H1 (cell line): ENCODE data around the gene ZBTB45. TPM values are rescaled to one million over a fixed set of nuclear protein-coding genes. Genes with fewer than 3 reads are reported as not detected.

Experiments used
- CTCF ChIA-PET: fragments of 300-600 bp; sonication (Branson Sonifier 250); formaldehyde crosslinking; loops from one replicate; lab custom pipeline; 2021; ENCODE audit not compliant: partially characterized antibody; lab: Charles Lee
- POLR2A ChIA-PET: fragments of 300-600 bp; sonication (Branson Sonifier 250); formaldehyde crosslinking; loops from one replicate; lab custom pipeline; 2021; ENCODE audit warnings: inconsistent platforms; ENCODE audit not compliant: partially characterized antibody; lab: Charles Lee
- DNase-seq, 2 experiments: peaks; one replicate each; pipeline versions ENCODE4 v3.0.0 to v3.0.0-alpha.2; 2010 to 2022; ENCODE audit warnings: low spot score in 2 of 2, low read depth in 1 of 2, mixed read lengths in 1 of 2
- FAIRE-seq: peaks from 2 replicates; lab custom pipeline; 2011; peaks lifted over from hg19 to GRCh38; lab: Jason Lieb, UNC
- H2AFZ ChIP-seq: 2 replicates; pipeline ENCODE4 v1.8.1; 2012; ENCODE audit warnings: low read length, inconsistent platforms
- H2AK5ac ChIP-seq: 2 replicates; pipeline ENCODE4 v1.6.1; 2013; ENCODE audit warnings: low read depth, low read length
- H2BK120ac ChIP-seq: replicated peaks from 2 replicates; pipeline ENCODE3; 2013; ENCODE audit warnings: low read depth, low read length, inconsistent platforms
- H2BK12ac ChIP-seq: 2 replicates; pipeline ENCODE4 v1.6.1; 2013; ENCODE audit warnings: low read depth, low read length
- H2BK15ac ChIP-seq: 2 replicates; pipeline ENCODE4 v1.6.1; 2013; ENCODE audit warnings: low read length
- H2BK20ac ChIP-seq: 2 replicates; pipeline ENCODE4 v1.6.1; 2013; ENCODE audit warnings: low read length
- H2BK5ac ChIP-seq: 2 replicates; pipeline ENCODE4 v1.6.1; 2013; ENCODE audit warnings: low read depth, low read length
- H3K14ac ChIP-seq: 2 replicates; pipeline ENCODE4 v1.6.1; 2013; ENCODE audit warnings: inconsistent platforms; ENCODE audit not compliant: insufficient read length
- H3K18ac ChIP-seq: 2 replicates; pipeline ENCODE4 v1.6.1; 2013; ENCODE audit warnings: low read length; ENCODE audit errors: extremely low read depth
- H3K23ac ChIP-seq: 2 replicates; pipeline ENCODE4 v1.6.1; 2013; ENCODE audit warnings: inconsistent platforms; ENCODE audit not compliant: insufficient read length
- H3K23me2 ChIP-seq: 2 replicates; pipeline ENCODE4 v1.6.1; 2013; ENCODE audit warnings: low read depth, low read length
- H3K27ac ChIP-seq: 2 replicates; pipeline ENCODE4 v1.6.1; 2011; ENCODE audit warnings: low read depth, low read length, inconsistent platforms
- H3K27me3 ChIP-seq, 4 experiments: replicated peaks in 1 of 4; 1 replicate in 1 of 4; 2 replicates in 3 of 4; pipeline versions ENCODE4 v1.6.1 to v1.8.1; 2011 to 2013; ENCODE audit warnings: low read length in 3 of 4, mild to moderate bottlenecking in 3 of 4, inconsistent platforms in 2 of 4, mixed read lengths in 2 of 4, moderate library complexity in 1 of 4; ENCODE audit not compliant: control insufficient read depth in 3 of 4, insufficient read depth in 3 of 4; ENCODE audit errors: extremely low read depth in 1 of 4
- H3K36me3 ChIP-seq, 4 experiments: 2 replicates each; pipeline versions ENCODE4 v1.6.1 to v1.8.1; 2011 to 2013; ENCODE audit warnings: mild to moderate bottlenecking in 4 of 4, low read length in 3 of 4, moderate library complexity in 2 of 4, control low read depth in 1 of 4, inconsistent platforms in 1 of 4; ENCODE audit not compliant: insufficient read depth in 4 of 4, control insufficient read depth in 2 of 4
- H3K4ac ChIP-seq: replicated peaks from 2 replicates; pipeline ENCODE3; 2013; ENCODE audit warnings: low read length, low read depth, mixed read lengths, inconsistent platforms; ENCODE audit not compliant: insufficient read length
- H3K4me1 ChIP-seq, 4 experiments: replicated peaks in 1 of 4; 1 replicate in 1 of 4; 2 replicates in 3 of 4; pipeline versions ENCODE4 v1.6.1 to v1.8.1; 2011 to 2013; ENCODE audit warnings: low read length in 3 of 4, inconsistent platforms in 2 of 4, mixed read lengths in 1 of 4; ENCODE audit not compliant: insufficient read depth in 4 of 4, control insufficient read depth in 3 of 4
- H3K4me2 ChIP-seq, 2 experiments: 2 replicates each; pipeline versions ENCODE4 v1.6.1 to v1.8.1; 2011 to 2013; ENCODE audit warnings: low read depth in 2 of 2, low read length in 2 of 2, control low read depth in 1 of 2, inconsistent platforms in 1 of 2, mild to moderate bottlenecking in 1 of 2; ENCODE audit not compliant: insufficient read depth in 1 of 2
- H3K4me3 ChIP-seq, 4 experiments: fragments of 200-600, 300-600 bp in 1 of 4; sonication (generic), shearing (Covaris generic), sonication (Bioruptor Twin) in 1 of 4; 2 replicates each; pipeline versions ENCODE4 v1.5.1 to v1.8.1; 2011 to 2016; ENCODE audit warnings: low read length in 4 of 4, low read depth in 3 of 4, control low read depth in 2 of 4, inconsistent platforms in 2 of 4, mild to moderate bottlenecking in 2 of 4, mixed read lengths in 1 of 4, moderate library complexity in 1 of 4; ENCODE audit not compliant: insufficient read depth in 2 of 4; ENCODE audit errors: extremely low read depth in 1 of 4
- H3K56ac ChIP-seq: replicated peaks from 2 replicates; pipeline ENCODE3; 2013; ENCODE audit warnings: low read depth, mild to moderate bottlenecking, mixed read lengths, low read length, inconsistent platforms; ENCODE audit not compliant: insufficient read length
- H3K79me1 ChIP-seq: 2 replicates; pipeline ENCODE4 v1.6.1; 2013; ENCODE audit warnings: low read depth, low read length, control low read depth
- H3K79me2 ChIP-seq, 2 experiments: 2 replicates each; pipeline versions ENCODE4 v1.6.1 to v1.8.1; 2012 to 2013; ENCODE audit warnings: low read length in 2 of 2, mild to moderate bottlenecking in 2 of 2, inconsistent platforms in 1 of 2; ENCODE audit not compliant: insufficient read depth in 2 of 2, control insufficient read depth in 1 of 2
- H3K9ac ChIP-seq, 4 experiments: replicated peaks in 1 of 4; 1 replicate in 1 of 4; 2 replicates in 3 of 4; pipeline versions ENCODE4 v1.6.1 to v1.8.1; 2011 to 2013; ENCODE audit warnings: low read depth in 3 of 4, low read length in 3 of 4, control low read depth in 2 of 4, mild to moderate bottlenecking in 2 of 4, moderate library complexity in 2 of 4, inconsistent platforms in 1 of 4; ENCODE audit errors: extremely low read depth in 1 of 4
- H3K9me3 ChIP-seq, 2 experiments: 2 replicates each; pipeline versions ENCODE4 v1.6.1 to v1.8.1; 2012 to 2013; ENCODE audit warnings: mild to moderate bottlenecking in 2 of 2, moderate library complexity in 2 of 2, control low read depth in 1 of 2, inconsistent platforms in 1 of 2, low read depth in 1 of 2, low read length in 1 of 2, mixed read lengths in 1 of 2; ENCODE audit not compliant: insufficient read depth in 2 of 2
- H4K20me1 ChIP-seq, 2 experiments: replicated peaks in 1 of 2; 2 replicates each; pipeline versions ENCODE3 to v1.8.1; 2011 to 2013; ENCODE audit warnings: inconsistent platforms in 2 of 2, low read length in 2 of 2, mild to moderate bottlenecking in 1 of 2; ENCODE audit not compliant: insufficient read depth in 2 of 2, control insufficient read depth in 1 of 2
- H4K5ac ChIP-seq: 2 replicates; pipeline ENCODE4 v1.6.1; 2013; ENCODE audit warnings: low read length, low read depth, mixed read lengths, inconsistent platforms; ENCODE audit not compliant: insufficient read length
- H4K8ac ChIP-seq: 2 replicates; pipeline ENCODE4 v1.8.0; 2013; ENCODE audit warnings: mild to moderate bottlenecking, moderate library complexity, low read length, inconsistent platforms; ENCODE audit not compliant: insufficient read depth; ENCODE audit errors: extremely low read depth
- H4K91ac ChIP-seq: replicated peaks from 2 replicates; pipeline ENCODE3; 2013; ENCODE audit warnings: low read length, mixed read lengths, inconsistent platforms; ENCODE audit not compliant: insufficient read length
- KDM4A ChIP-seq: IDR thresholded peaks from one replicate; pipeline ENCODE4 v1.7.1; 2012; ENCODE audit warnings: low read depth, mild to moderate bottlenecking, moderate library complexity, low read length, inconsistent platforms; ENCODE audit not compliant: severe bottlenecking
- PHF8 ChIP-seq: fragments of 200-600 bp; sonication (generic); conservative IDR thresholded peaks from 2 replicates; pipeline ENCODE4 v1.7.1; 2012; ENCODE audit warnings: low read depth, mild to moderate bottlenecking, inconsistent platforms, low read length, moderate library complexity
- POLR2A ChIP-seq, 2 experiments: IDR thresholded peaks; 1 replicate in 1 of 2; 2 replicates in 1 of 2; pipeline ENCODE4 v1.6.1; 2011; ENCODE audit warnings: low read depth in 2 of 2, low read length in 2 of 2, mild to moderate bottlenecking in 2 of 2; ENCODE audit errors: control extremely low read depth in 1 of 2
- TAF1 ChIP-seq: IDR thresholded peaks from 2 replicates; pipeline ENCODE4 v1.6.1; 2011; ENCODE audit warnings: mild to moderate bottlenecking, low read depth, low read length
- TBP ChIP-seq: IDR thresholded peaks from 2 replicates; pipeline ENCODE4 v1.6.1; 2011; ENCODE audit warnings: low read depth, low read length, improper control_type of control experiment
- YY1 ChIP-seq: IDR thresholded peaks from 2 replicates; pipeline ENCODE4 v1.6.1; 2011; ENCODE audit warnings: low read depth, mild to moderate bottlenecking, low read length
- WGBS, 2 experiments: shearing (Covaris generic) in 1 of 2; methylation state at CpG; one replicate each; pipeline versions ENCODE4 v1.1.6 to v1.1.7; 2013 to 2015; ENCODE audit warnings: low lambda C conversion rate in 2 of 2, mixed read lengths in 2 of 2, inconsistent platforms in 1 of 2, low coverage in 1 of 2, missing lambda C conversion rate in 1 of 2; ENCODE audit not compliant: insufficient replicate concordance in 2 of 2, insufficient coverage in 1 of 2, insufficient read length in 1 of 2; ENCODE audit errors: extremely low coverage in 1 of 2, missing lambda C conversion rate in 1 of 2; 5-methylcytosine and 5-hydroxymethylcytosine counted together
- polyA plus RNA-seq, 7 experiments: library from polyadenylated mRNA; depleted of rRNA in 3 of 7; stranded (reverse) in 5 of 7; unstranded in 2 of 7; fragments of >200 nt in 5 of 7; fragments of 200-250 nt in 2 of 7; gene quantifications; 1 replicate in 5 of 7; 2 replicates in 1 of 7; 4 replicates in 1 of 7; pipeline versions ENCODE4 v1.2.1 to v1.2.3, GENCODE V29; 2011 to 2013; ENCODE audit warnings: missing spikeins in 2 of 7, mixed read lengths in 2 of 7
- total RNA-seq: library from RNA; stranded (reverse); fragmentation: NEBNext Ultra II Directional; extraction: Animal tissue kit (Norgen Biotek cat#: 25700); gene quantifications from 2 replicates; pipeline ENCODE4 v1.2.1, GENCODE V29; 2021

The ZBTB45 gene
- total and polyA plus RNA-seq, 2 of the 8 experiments (the other 6 are each of a cell fraction or from before 2014, with no cell fraction given): 16.9 to 17.2 TPM

GRCh38 chr19:58519087-58519354 is 589 bp downstream of the ZBTB45 start:
- Histone ChIP-seq H3K14ac (no peak overlapping the region), H2BK15ac (no peak overlapping the region), H3K36me3 (peaks cover 0 to 9% (median 2%) of the 10 kb centered on the region in 4 experiments; a peak in 2 of 8 replicates), H3K9me3 (no peaks in the 10 kb centered on the region), H2AK5ac (no peak overlapping the region), H3K4ac (no peak overlapping the region), H3K18ac (peak overlapping the region; percentile 93), H3K23ac (no peak overlapping the region), H3K4me2 (peak overlapping the region; percentile 67 to 85), H4K5ac (no peak overlapping the region), H2AFZ (peak overlapping the region; percentile 18; the same call in 1 of the 2 replicates), H2BK20ac (no peak overlapping the region), H3K4me3 (peak overlapping the region; percentile 54 to 87 (median 70)), H2BK120ac (no peak overlapping the region), H3K4me1 (peaks cover 0 to 33% (median 19%) of the 10 kb centered on the region in 4 experiments; a peak in 6 of 7 replicates), H4K91ac (peak overlapping the region; percentile 80), H3K27ac (peak overlapping the region; percentile 91), H3K23me2 (peaks cover 11% of the 10 kb centered on the region), H3K56ac (peak overlapping the region; percentile 51), H3K27me3 (no peaks in the 10 kb centered on the region; a peak in 1 of 7 replicates), H2BK12ac (0 out of 2 replicates have a peak overlapping the region, but pooled peaks have one; percentile 68), H3K79me2 (peaks cover 0 to 17% of the 10 kb centered on the region in 2 experiments; a peak in 1 of 4 replicates), H2BK5ac (peak overlapping the region; percentile 89), H4K20me1 (peaks cover 2 to 9% of the 10 kb centered on the region in 2 experiments), H3K9ac (peak overlapping the region; percentile 79 to 90 (median 87)), H4K8ac (peak overlapping the region; percentile 96), H3K79me1 (peaks cover 5% of the 10 kb centered on the region)
- WGBS, 2 experiments: 0% methylated on average over 14 of the region's 14 CpGs; no CpG with 5 or more reads in 1 of the 2 experiments
- FAIRE-seq (no peak), DNase-seq (peak in 1 of 2 experiments; percentile 82)
- ChIA-PET CTCF (interaction anchor here (0.6 to 5.2 kb wide), 31 partner anchors 9 to 1424 kb away, joined by 3 to 35 read pairs (median 5); partner anchors contain the start of genes CHMP2A, TRIM28, UBE2M and ZNF324), POLR2A (interaction anchor here (0.9 to 21.3 kb wide), 21 partner anchors 9 to 163 kb away, joined by 3 to 650 read pairs (median 6); partner anchors contain the start of genes CHMP2A, RPS5, TRIM28 and UBE2M)
- no peak for TF ChIP-seq PHF8
- TF ChIP-seq TAF1: peak; percentile 55; the same call in 1 of the 2 replicates
- peak; percentile 8 for TF ChIP-seq KDM4A
- peak; percentile 50 for TF ChIP-seq TBP
- peak; percentile 13 to 36; a peak in 1 of 3 replicates for TF ChIP-seq POLR2A (IDR thresholded peaks at IDR 0.05; ENCODE audit: control extremely low read depth in 1 of 2, low read depth in 2 of 2, low read length in 2 of 2)
- 0 out of 2 replicates have a peak, but pooled peaks have one; percentile 44 for TF ChIP-seq YY1
